Measurements from ENCODE around the gene KLHDC10.
"Not testable (repeated sequence)": the region's sequence is repeated elsewhere in the genome, so short reads cannot be mapped to it uniquely, and the experiment has no call there.

Gene KLHDC10

DNA sequence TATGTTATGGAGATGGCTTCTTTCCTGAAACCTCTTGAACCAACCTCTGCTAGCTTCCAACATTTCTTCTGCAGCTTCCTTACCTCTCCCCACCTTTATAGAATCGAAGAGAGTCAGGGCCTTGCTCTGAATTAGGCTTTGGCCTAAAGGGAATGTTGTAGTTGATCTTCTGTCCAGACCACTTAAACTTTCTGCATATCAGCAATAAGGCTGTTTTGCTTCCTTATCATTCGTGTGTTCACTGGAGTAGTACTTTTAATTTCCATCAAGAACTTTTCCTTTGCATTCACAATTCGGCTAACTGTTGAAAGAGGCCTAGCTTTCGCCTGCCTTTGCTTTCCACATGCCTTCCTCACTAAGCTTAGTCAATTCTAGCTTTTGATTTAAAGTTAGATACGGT lies 48.0 kb downstream of the KLHDC10 start:
- DNase-seq (ENCODE audit: low read depth), result no peak

DNA sequence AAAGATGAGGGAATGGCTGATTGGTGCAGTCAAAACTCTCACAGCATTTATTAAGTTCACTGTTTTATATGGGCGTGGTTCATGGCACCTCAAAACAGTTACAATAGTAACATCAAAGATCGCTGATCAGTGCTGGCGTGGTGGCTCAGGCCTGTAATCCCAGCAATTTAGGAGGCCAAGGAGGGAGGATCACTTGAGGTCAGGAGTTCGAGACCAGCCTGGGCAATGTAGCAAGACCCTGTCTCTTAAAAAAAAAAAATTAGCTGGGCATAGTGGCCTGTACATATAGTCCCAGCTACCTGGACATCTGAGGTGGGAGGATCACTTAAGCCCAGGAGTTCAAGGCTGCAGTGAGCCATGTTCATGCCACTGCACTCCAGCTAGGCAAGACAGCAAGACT lies 48.5 kb downstream of the KLHDC10 start:
- no peak for DNase-seq (ENCODE audit: low read depth)

DNA sequence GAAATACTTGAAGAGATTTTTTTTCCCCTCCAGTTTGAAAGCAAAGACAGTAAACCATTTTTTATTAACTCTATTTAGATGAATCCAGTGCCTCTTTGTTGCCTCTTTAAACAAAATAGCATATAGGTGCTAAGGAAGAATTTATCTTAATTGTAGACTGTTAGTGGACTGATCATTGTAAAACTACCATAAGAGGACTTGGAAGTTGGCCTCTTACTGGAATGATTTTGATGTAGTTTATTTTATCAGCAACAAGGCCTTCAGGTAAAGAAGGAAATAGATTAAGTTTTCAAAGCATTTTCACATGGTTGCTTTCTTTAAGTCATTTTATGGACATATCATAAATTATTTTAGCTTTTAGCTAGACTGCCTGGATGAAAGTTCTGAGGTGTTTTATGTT lies 53.2 kb downstream of the KLHDC10 start:
- no peak for DNase-seq (ENCODE audit: low read depth)

DNA sequence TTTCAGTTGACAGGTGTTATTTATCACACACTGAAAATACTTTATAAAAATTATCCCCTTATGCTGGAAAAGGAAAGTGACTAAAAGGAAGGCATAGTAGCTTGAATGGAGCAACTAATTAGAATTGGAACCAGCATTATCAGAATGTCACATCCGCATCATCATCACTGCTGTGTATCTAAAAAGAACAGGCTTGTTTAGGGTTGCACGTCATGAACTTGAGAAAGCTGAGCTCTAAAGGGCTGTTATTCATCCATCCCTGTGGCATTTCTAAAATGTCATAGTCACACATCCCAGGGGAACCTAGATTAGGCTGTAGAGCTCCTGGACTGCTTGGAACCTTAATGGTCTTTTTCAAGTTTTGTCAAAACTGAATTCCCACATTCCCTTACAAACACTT lies 54.4 kb downstream of the KLHDC10 start:
- DNase-seq (ENCODE audit: low read depth), result no peak

DNA sequence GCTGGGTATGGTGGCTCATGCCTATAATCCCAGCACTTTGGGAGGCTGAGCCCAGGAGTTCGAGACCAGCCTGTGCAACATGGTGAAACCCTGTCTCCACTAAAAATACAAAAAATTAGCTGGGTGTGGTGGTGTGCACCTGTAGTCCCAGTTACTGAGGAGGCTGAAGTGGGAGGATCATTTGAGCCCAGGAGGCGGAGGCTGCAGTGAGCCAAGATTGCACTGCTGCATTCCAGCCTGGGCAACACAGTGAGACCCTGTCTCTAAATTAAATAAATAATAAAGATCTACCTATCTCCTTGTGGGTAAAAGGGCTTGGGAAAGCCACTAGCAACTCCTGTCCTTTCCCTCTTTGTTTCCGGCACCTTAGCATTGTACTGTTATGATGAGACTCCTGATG lies 56.5 kb downstream of the KLHDC10 start:
- DNase-seq (ENCODE audit: low read depth), result not testable (repeated sequence)

DNA sequence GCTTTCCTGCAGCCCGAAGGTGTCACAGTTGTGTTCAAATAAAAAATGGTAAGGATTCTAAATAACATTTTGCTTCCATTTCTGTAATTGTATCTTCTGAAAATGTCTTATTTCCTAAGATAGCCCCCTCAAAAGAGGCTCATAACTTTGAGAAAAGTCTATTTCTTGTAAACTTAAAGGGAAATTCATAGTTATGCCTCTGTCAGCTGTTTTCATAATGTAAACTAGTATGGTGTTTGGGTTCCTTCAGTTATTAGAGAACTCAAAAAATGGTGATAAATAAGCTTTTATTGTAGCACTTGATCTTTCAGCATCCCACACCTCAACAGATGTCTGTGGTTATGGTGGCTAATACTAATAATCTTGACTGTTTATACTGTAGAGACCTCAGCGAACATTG lies 57.1 kb downstream of the KLHDC10 start:
- DNase-seq (ENCODE audit: low read depth), result no peak

DNA sequence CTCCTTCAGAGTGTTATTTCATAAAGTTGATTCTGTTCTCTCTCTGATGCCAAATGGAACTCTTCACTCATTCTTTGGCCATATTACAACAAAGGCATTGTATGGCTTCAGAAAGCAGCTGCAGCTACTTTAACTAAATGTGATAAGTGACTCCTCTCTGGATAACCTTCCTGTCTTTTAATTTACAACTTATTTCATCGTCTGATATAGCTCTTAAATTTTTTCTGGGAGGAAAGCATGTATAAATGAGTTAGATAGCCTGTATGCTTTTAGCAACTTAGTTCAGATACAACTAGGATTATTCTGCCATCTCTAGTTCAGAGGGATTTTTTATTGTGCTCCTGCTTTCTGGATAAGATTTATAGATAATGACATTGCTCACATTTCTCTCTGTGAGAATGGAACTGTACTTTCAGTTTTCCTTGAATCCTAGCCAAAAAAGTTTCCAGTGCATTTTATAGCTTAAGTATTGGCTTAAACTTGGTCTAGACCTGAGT lies 57.5 kb downstream of the KLHDC10 start:
- no peak for DNase-seq (ENCODE audit: low read depth)

DNA sequence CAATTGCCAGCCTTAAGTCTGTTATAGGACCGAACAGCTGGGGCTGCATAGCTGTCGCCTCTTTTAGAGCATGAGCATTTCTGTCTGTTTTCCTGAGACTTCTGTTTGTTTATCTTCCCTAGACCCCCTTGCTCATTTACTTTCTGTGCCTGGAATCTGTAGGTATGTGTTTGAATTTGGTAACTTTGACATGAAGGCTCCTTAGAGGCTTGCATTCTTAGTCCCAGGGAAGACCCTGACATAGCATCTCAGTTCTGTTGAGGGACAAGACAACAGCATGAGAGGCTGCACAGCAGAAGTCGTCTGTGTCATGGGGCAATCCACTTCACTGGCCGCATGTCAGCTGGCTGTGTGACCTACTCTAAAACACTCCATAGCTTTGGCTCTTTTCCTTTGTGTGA lies 58.7 kb downstream of the KLHDC10 start:
- DNase-seq (ENCODE audit: low read depth), result no peak

DNA sequence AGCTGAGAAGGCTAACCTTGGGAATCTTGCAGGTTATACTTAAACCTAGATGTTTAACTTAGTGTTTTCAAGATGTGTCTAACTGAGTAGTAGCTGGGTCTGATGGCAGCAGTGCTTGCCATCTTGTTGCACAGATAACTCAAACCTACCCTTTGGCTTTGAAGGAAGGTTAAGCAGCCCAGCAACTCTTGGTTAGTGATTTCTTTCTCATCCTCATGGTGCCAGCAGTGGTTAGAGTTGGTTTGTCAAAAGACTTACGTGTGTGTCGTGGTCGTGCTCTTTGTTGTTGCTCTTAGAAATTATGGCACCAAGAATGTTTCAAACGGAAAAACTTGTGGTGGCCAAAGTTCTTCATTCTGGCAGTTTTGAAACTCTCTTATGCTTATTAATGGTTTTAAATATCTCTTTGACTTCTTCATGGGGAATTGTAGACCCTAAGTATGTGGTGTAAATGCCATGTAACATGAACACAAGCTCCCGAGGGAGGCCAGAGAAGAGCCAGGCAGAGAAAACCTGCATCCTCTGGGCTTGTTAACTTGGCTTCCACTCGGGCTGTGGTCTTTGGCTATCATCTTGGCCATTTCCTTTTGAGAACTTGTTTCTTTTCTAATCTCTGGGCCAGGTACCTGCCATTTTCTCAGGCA lies 61.0 kb downstream of the KLHDC10 start:
- DNase-seq (ENCODE audit: low read depth), result no peak

DNA sequence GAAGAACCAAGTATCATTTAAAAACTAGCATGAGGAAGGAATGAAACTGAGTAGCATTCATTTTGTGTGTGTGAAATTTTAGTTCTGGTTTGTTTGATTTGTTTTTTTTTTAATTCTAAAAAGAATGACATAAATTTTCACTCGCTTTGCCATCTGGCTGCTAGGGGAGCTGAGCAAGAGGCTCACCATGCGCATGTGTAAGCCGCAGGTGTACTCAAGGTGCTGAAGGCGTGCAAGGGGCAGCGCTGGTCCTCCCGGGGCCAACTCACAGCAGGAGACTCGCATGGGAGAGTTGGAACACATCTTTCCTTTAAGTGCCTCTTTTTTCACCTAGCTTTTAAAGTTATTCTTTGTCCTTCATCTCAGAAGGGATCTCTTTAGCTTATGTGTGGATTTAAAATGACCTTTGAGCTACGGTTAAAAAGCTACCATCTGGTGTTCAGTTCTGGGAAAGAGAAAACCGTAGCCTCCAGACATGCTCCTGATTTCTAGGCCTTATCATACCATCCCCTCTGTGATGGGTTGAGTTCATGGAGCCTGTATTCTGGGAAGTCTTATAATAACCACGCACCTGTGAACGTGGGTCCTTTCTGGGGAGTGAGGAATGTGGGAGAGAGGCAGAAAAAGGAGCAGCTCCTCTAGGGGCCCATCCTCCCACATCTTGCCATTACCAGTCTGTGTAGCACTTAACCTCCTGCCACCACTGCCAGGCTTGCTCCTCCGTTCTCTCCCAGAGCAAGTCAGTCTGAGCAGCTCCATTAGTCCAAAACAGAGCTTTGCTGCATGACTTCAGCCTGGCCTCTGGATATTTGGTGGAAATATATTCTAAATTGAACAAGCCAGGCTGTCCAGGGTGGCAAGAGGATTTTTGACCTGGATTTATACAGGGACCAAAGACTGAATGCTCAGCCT lies 61.9 kb downstream of the KLHDC10 start:
- no peak for DNase-seq (ENCODE audit: low read depth)

DNA sequence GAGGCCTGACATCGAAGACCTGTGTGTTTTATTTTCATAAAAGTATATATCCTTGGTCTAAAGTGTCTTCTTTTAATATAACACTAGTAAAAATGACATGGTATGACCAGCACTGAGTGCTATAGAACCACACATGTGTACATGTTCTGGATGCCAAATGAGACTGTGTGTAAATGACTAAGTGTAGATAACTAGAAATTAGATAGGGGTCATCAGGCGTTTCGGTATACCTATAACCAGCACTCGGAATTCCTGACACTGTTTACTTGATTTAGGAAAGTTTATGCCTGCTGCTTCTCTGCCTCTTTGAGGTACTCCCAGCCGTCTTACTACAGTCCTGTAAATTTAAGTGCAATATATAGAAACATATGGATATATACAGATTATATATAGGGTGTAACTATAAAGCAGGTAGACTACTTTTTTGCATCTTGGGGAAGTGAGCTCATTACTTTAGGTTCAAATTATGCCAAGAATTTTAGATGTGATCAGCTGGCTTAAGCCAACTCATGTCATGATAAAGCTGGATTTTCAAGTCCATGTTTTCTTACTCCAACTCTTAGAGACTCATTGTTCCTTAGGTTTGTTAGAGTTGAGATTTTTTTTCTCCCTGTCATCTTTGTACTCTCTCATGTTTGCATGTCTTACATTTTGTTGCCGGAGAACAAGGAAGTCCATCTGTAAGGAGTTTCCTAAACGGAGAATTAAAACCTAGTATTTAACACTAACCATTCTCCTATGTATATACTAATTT lies 62.9 kb downstream of the KLHDC10 start:
- no peak for DNase-seq (ENCODE audit: low read depth)

DNA sequence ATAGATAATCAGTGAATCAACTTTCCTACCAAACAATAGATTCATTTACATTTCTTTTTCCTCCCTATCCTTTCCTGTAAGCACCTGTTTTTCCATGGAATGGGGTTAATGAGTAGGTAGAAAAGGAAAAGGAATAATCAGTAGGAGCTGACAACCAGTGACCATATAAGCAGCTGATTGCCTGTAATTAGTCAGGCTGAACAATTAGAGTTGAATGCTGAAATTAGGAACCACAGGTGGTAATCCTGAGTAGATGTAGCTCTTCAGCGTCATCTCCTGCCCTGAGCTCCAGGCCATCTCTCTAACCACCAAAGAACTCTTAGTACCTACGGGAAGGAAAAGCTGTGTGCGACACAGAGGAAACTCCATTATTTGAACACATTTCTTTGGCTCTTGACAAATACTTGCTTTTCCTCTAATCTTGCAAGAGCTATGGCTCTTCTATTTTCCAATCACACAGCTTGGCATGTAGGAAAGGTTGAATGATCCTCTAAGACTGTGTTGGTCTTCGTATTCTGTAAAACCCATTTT lies 63.8 kb downstream of the KLHDC10 start:
- DNase-seq (ENCODE audit: low read depth), result no peak

DNA sequence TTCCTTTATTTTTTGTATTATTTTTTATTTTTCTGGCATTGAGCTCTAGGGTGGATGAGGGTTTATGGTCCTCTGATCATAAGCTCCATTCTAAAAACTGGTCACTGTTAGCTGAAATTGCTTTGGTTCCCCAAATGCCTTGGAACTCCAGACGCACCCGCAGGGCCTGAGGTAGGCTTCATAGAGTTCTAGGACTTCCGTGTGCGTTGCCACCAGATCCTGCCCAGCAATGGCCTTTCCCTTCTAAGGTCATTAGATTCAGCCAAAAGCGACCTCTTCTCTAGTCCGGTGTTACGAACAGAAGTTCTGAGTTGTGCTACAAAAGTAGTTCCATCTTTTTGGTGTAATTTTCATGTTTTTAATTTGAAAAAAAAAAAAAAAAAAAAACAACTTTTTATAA lies 64.4 kb downstream of the KLHDC10 start:
- no peak for DNase-seq (ENCODE audit: low read depth)

DNA sequence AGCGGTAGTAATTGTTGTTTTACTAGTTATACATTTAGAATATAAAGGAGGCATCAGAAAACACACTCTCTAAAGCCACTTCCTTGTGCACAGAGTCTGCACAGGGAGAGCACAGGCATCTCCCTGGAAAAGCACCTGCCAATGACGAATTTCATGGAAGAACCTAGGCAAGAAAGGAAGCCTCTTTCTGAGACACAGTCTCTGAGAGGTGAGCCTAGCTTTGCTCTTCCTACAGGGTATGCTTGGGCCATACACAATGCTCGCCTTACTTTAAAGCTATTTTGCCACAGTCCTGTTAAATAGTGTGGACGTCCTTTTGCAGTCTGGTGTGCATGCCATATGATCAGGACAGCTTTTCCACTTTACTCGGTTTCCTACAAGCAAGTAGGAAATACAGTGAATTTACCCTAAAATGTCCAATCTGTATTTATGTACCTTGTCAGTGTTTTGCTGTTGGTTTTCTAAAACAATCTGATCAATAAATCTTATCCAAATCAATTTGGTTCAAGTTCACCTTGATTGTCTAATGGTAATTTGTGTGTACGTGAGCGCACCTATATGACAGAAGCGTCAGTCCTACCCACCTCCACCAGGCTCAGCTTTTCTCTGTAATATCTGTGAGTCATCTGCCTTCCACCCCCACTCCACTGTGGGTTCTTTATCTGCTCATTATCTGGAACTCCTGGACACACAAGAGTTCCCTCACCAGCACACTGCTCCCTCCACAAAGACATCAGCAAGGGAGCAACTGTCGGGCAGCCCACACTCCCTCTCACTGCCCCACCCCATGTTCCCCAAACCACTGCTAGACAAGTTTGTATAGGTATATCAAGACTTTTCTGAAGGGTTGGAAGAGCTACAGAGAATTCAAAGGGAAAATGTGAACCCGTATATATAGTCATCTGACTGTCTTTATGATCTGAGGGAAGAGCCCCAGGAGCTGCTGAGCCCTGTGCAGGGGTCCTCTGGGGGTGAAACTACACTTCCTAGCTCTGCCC lies 65.2 kb downstream of the KLHDC10 start:
- DNase-seq (ENCODE audit: low read depth), result no peak

DNA sequence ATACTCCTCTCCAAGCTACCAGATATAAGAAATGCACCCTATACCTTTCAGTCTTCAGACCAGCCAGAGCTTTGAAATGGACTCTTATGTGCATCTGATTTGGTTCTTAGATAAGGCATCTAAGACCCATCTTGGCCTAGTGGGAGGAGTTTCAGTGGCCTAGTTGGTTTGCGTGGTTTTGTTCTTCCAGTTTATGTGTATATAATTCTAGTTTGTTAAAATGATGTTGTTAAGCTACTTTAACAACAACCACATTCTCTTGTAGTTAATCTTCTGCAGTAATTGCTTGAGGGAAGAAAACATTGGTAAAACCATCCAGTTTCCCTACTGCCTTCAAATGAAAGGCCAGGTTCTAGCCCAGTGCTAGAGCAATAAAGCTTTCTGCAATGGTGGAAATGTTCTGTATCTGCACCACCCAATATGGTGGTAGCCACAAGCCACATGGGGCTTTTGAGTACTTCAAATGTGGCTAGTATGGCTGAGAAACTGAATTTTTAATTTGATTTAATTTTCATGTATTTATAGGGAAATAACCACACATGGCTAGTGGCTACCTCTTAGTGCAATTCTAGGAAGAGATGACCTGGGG lies 66.3 kb downstream of the KLHDC10 start:
- no peak for DNase-seq (ENCODE audit: low read depth)

DNA sequence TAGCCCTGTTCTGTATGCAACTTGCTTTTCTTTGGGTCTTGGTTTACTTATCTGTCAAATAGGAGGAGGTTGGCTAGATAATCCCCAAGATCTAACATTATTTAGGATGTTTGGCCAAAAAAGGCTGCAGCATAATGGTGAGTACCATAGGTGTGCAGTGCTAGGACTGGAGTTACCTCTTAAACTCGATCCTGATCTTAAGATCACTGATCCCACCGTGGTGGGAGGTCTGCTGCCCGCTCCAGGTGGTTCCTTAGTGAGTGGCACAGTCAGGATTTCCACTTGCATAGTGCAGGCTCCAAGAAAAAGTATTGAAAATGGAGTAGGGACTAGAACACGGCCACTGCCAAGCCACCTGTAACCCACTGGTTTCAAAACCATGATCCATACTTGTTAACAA lies 66.9 kb downstream of the KLHDC10 start:
- no peak for DNase-seq (ENCODE audit: low read depth)

DNA sequence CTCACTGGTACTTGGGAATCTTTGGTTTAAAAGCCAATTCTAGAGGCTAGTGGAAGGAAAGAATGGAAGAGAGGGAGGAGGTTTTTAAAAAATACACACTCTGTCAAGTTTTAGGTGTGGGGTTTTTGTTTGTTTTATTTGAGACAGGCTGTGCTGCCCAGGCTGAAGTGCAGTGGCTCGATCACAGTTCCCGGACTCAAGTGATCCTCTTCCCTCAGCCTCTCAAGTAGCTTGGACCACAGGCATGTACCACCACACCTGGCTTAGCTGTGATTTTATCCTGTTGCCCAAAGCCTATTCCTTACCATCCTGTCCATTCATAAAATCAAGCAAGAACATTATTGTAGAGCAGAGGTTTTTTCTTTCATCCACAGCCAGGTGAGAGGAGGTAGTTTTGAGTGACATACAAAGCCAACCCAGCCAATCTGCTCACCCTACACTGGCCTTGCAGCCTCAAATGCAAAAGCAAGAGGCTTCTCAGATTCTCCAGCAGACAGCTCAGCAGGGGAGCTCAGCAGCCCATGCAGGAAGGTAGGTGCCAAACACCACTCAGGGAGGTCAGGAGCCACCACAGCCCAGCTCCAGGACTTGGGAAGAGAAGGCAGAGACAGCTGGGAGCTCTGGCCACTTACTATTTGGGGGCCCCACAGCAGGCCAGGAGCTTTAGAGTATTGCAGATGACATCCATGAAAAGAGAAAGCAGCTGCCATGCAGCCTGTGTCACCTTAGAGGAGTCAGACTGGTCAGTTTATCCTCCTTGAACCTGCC lies 69.0 kb downstream of the KLHDC10 start:
- DNase-seq (ENCODE audit: low read depth), result no peak

DNA sequence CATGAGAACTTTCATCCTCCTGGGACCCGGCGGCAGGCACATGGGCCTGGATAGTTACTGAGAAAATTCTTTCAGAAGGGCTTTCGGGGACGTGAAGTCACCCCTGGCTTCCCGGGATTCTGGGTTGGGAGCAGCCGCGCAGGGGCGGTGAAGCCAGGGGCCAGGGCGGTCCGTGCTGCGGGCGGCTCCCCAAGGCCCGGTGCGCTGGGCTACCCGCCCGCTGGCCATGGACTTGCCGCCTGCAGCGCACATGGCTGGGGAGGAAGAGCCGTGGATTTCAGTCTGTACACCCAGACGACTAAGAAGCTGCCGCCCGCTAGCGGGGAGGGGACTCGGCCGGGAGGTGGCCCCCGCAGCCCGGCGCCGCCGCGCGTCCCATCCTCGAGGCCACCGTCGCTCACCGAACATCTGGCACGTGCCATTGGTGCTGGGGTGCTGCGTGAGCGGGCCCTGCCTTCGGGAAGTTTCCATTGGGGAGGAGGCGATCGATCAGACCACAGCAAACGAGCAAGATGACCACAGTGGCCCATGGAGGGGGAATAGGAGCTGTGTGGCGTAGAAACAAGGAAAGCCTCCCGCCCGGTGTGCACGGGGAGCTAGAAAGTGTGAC lies 70.3 kb downstream of the KLHDC10 start:
- no peak for DNase-seq (ENCODE audit: low read depth)

DNA sequence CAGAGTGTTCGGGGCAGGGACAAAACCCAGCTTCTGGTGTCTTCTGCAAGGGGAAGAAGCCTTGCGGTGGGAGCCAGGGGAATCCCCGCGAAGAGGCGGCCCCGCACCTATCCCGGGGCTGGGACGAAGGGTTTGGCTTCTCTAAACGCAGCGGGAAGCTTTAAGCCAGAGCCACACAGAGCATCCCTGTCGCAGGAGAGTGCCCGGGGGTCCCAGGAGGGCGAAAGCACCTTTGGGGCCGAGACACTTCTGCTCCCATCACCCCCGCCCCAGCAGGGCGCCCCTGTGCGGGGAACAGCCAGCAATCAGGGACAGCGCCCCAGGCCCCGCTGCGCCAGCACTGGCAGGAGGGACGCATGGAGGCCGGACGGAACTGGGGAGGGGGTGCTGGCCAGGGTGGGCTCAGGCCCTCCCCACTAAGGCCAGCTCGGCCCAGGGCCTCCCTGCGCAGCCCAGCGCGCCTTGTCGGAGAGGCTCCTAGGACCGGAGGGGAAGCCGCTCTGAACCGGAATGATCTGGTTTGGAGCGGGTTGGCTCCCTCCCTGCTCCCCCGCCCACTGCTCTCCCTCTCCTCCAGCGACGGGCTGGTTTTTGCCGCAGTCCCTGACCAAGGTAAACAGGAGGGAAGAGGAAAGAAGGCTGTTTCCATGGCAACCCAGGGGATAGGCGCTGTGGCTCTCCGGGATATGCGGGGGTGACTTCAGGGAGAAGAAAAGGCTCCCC lies 71.0 kb downstream of the KLHDC10 start:
- peak; percentile 57 for DNase-seq (ENCODE audit: low read depth)

Measured in non-pigmented ciliary epithelial cell (primary cell).